HepG2 (cell line): ENCODE results near the gene UQCR10. TPM values are rescaled to one million over a fixed set of nuclear protein-coding genes. Genes with fewer than 3 reads are reported as not detected.

Experiments
- AGO2 ChIP-seq: fragments of 200-400 bp; formaldehyde crosslinking; optimal IDR thresholded peaks from 2 replicates; pipeline ENCODE3; 2017; ENCODE audit warnings: mild to moderate bottlenecking, low read depth, low read length, moderate library complexity
- BRCA1 ChIP-seq: sonication (generic); formaldehyde crosslinking; IDR thresholded peaks from 2 replicates; pipeline ENCODE4 v1.4.0; 2020; ENCODE audit warnings: missing genetic modification reagents
- HHEX ChIP-seq: IDR thresholded peaks from 2 replicates; pipeline ENCODE4 v1.6.1; 2016; ENCODE audit warnings: control low read depth
- NCOA5 ChIP-seq: sonication (generic); formaldehyde crosslinking; IDR thresholded peaks from 2 replicates; pipeline ENCODE4 v1.4.0; 2020; ENCODE audit warnings: missing genetic modification reagents
- NFRKB ChIP-seq: fragments of 450-650 bp; IDR thresholded peaks from 2 replicates; pipeline ENCODE4 v1.6.1; 2017
- NR3C1 ChIP-seq: sonication (generic); formaldehyde crosslinking; IDR thresholded peaks from 2 replicates; pipeline ENCODE4 v1.4.0; 2020; ENCODE audit warnings: missing genetic modification reagents
- SAFB2 ChIP-seq: sonication (generic); formaldehyde crosslinking; IDR thresholded peaks from 2 replicates; pipeline ENCODE4 v1.5.1; 2020; ENCODE audit warnings: missing genetic modification reagents, low read depth, mild to moderate bottlenecking, borderline replicate concordance
- SMAD9 ChIP-seq: sonication (generic); formaldehyde crosslinking; IDR thresholded peaks from 2 replicates; pipeline ENCODE4 v1.5.1; 2020; ENCODE audit warnings: mild to moderate bottlenecking, missing genetic modification reagents
- SP5 ChIP-seq: IDR thresholded peaks from 2 replicates; pipeline ENCODE4 v1.6.1; 2016; ENCODE audit warnings: low read depth, borderline replicate concordance
- U2AF1 ChIP-seq: fragments of 200-400 bp; formaldehyde crosslinking; optimal IDR thresholded peaks from 2 replicates; pipeline ENCODE3; 2017; ENCODE audit warnings: mild to moderate bottlenecking, low read depth, low read length
- ZFP90 ChIP-seq: sonication (generic); formaldehyde crosslinking; IDR thresholded peaks from 2 replicates; pipeline ENCODE4 v1.8.0; 2022; ENCODE audit warnings: missing genetic modification reagents, mild to moderate bottlenecking, inconsistent platforms, borderline replicate concordance
- ZNF12 ChIP-seq: sonication (generic); formaldehyde crosslinking; IDR thresholded peaks from 2 replicates; pipeline ENCODE4 v1.5.0; 2020; ENCODE audit warnings: missing genetic modification reagents
- ZNF44 ChIP-seq: sonication (generic); formaldehyde crosslinking; IDR thresholded peaks from 2 replicates; pipeline ENCODE4 v1.5.1; 2020; ENCODE audit warnings: mild to moderate bottlenecking, missing genetic modification reagents
- ZNF501 ChIP-seq: sonication (generic); formaldehyde crosslinking; IDR thresholded peaks from 2 replicates; pipeline ENCODE4 v1.5.1; 2020; ENCODE audit warnings: mild to moderate bottlenecking, moderate library complexity, missing genetic modification reagents
- polyA plus RNA-seq, 8 experiments: library from polyadenylated mRNA; depleted of rRNA in 3 of 8; stranded (reverse) in 7 of 8; unstranded in 1 of 8; fragments of >200 nt; fragmentation: Illumina TruSeq in 4 of 8; extraction: Trizol in 4 of 8; gene quantifications; 2 replicates each; pipeline versions ENCODE4 v1.2.1 to v1.2.3, GENCODE V29; 2011 to 2016; ENCODE audit warnings: low read depth in 4 of 8, missing spikeins in 1 of 8, mixed read lengths in 1 of 8; ENCODE audit not compliant: insufficient read depth in 1 of 8
- total RNA-seq, 5 experiments: library from RNA; depleted of rRNA; stranded (reverse); fragments of >200 nt; fragmentation: Illumina TruSeq; extraction: Trizol; gene quantifications; 2 replicates each; pipeline ENCODE4 v1.2.3, GENCODE V29; 2016; ENCODE audit warnings: low read depth in 1 of 5
- TF ChIP-seq, protein P1 (sequence below): sonication (generic); formaldehyde crosslinking; IDR thresholded peaks from 2 replicates; pipeline ENCODE4 v1.8.0; 2022; ENCODE audit warnings: mild to moderate bottlenecking, missing genetic modification reagents
- TF ChIP-seq, protein P2 (sequence below): sonication (generic); formaldehyde crosslinking; IDR thresholded peaks from 2 replicates; pipeline ENCODE4 v1.8.1; 2023; ENCODE audit warnings: mild to moderate bottlenecking, missing genetic modification reagents
- TF ChIP-seq, protein P3 (sequence below): sonication (generic); formaldehyde crosslinking; IDR thresholded peaks from 2 replicates; pipeline ENCODE4 v1.4.0; 2020; ENCODE audit warnings: mild to moderate bottlenecking, missing genetic modification reagents
- TF ChIP-seq, protein P4 (sequence below): sonication (generic); formaldehyde crosslinking; IDR thresholded peaks from 2 replicates; pipeline ENCODE4 v1.4.0; 2020; ENCODE audit warnings: mild to moderate bottlenecking, missing genetic modification reagents
- TF ChIP-seq, protein P5 (sequence below): sonication (generic); formaldehyde crosslinking; IDR thresholded peaks from 2 replicates; pipeline ENCODE4 v1.9.0; 2021; ENCODE audit warnings: missing genetic modification reagents, borderline replicate concordance
- TF ChIP-seq, protein P6 (sequence below): IDR thresholded peaks from 2 replicates; pipeline ENCODE4 v1.6.1; 2016; ENCODE audit warnings: control low read depth

Gene UQCR10
- total and polyA plus RNA-seq, 2 of the 13 experiments (the other 11 are each of a cell fraction or from before 2014, with no cell fraction given) = 225 to 232 TPM

DNA sequence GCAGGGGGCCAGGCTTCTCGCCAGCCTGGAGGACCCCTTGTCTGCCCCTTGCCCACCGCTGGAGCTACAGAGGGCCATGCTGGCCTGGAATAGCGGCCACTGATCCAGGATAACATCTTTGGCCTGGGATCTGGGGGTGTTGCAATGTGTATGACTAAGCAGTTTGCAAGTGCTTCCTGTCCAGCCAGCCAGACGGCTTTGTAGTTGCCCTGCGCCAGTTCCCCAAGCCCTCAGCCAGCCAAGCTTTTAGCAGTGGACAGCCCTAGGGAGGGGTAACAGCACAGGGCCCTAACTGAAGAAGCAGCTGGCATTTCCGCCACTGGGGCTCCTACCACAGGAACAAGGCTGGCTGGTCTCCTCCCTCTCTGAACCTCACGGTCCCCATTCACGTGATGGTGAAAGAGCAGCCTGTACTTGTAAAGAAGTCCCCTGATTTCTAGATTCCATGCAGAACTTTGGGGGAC, 32.1 kb downstream of the UQCR10 start (continued):
- TF ChIP-seq, protein P1, sequence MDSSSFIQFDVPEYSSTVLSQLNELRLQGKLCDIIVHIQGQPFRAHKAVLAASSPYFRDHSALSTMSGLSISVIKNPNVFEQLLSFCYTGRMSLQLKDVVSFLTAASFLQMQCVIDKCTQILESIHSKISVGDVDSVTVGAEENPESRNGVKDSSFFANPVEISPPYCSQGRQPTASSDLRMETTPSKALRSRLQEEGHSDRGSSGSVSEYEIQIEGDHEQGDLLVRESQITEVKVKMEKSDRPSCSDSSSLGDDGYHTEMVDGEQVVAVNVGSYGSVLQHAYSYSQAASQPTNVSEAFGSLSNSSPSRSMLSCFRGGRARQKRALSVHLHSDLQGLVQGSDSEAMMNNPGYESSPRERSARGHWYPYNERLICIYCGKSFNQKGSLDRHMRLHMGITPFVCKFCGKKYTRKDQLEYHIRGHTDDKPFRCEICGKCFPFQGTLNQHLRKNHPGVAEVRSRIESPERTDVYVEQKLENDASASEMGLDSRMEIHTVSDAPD = no peak
- TF ChIP-seq NFRKB = no peak
- TF ChIP-seq, protein P2, sequence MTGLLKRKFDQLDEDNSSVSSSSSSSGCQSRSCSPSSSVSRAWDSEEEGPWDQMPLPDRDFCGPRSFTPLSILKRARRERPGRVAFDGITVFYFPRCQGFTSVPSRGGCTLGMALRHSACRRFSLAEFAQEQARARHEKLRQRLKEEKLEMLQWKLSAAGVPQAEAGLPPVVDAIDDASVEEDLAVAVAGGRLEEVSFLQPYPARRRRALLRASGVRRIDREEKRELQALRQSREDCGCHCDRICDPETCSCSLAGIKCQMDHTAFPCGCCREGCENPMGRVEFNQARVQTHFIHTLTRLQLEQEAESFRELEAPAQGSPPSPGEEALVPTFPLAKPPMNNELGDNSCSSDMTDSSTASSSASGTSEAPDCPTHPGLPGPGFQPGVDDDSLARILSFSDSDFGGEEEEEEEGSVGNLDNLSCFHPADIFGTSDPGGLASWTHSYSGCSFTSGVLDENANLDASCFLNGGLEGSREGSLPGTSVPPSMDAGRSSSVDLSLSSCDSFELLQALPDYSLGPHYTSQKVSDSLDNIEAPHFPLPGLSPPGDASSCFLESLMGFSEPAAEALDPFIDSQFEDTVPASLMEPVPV (CRISPR knock-in tag) = no peak
- TF ChIP-seq NR3C1 (CRISPR knock-in tag) = no peak
- no peak for TF ChIP-seq ZFP90 (CRISPR knock-in tag)
- no peak for TF ChIP-seq SP5
- TF ChIP-seq, protein P3, sequence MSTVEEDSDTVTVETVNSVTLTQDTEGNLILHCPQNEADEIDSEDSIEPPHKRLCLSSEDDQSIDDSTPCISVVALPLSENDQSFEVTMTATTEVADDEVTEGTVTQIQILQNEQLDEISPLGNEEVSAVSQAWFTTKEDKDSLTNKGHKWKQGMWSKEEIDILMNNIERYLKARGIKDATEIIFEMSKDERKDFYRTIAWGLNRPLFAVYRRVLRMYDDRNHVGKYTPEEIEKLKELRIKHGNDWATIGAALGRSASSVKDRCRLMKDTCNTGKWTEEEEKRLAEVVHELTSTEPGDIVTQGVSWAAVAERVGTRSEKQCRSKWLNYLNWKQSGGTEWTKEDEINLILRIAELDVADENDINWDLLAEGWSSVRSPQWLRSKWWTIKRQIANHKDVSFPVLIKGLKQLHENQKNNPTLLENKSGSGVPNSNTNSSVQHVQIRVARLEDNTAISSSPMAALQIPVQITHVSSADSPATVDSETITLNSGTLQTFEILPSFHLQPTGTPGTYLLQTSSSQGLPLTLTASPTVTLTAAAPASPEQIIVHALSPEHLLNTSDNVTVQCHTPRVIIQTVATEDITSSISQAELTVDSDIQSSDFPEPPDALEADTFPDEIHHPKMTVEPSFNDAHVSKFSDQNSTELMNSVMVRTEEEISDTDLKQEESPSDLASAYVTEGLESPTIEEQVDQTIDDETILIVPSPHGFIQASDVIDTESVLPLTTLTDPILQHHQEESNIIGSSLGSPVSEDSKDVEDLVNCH = no peak
- TF ChIP-seq, protein P4, sequence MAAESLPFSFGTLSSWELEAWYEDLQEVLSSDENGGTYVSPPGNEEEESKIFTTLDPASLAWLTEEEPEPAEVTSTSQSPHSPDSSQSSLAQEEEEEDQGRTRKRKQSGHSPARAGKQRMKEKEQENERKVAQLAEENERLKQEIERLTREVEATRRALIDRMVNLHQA (CRISPR knock-in tag) = no peak
- no peak for TF ChIP-seq HHEX (CRISPR knock-in tag)
- TF ChIP-seq AGO2 = no peak
- TF ChIP-seq BRCA1 (CRISPR knock-in tag) = no peak
- TF ChIP-seq SMAD9 = no peak
- TF ChIP-seq, protein P5, sequence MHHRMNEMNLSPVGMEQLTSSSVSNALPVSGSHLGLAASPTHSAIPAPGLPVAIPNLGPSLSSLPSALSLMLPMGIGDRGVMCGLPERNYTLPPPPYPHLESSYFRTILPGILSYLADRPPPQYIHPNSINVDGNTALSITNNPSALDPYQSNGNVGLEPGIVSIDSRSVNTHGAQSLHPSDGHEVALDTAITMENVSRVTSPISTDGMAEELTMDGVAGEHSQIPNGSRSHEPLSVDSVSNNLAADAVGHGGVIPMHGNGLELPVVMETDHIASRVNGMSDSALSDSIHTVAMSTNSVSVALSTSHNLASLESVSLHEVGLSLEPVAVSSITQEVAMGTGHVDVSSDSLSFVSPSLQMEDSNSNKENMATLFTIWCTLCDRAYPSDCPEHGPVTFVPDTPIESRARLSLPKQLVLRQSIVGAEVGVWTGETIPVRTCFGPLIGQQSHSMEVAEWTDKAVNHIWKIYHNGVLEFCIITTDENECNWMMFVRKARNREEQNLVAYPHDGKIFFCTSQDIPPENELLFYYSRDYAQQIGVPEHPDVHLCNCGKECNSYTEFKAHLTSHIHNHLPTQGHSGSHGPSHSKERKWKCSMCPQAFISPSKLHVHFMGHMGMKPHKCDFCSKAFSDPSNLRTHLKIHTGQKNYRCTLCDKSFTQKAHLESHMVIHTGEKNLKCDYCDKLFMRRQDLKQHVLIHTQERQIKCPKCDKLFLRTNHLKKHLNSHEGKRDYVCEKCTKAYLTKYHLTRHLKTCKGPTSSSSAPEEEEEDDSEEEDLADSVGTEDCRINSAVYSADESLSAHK (CRISPR knock-in tag) = no peak
- TF ChIP-seq ZNF44 (CRISPR knock-in tag) = no peak
- peak; percentile 45; the same call in 1 of the 2 replicates for TF ChIP-seq ZNF501 (CRISPR knock-in tag)
- TF ChIP-seq, protein P6, sequence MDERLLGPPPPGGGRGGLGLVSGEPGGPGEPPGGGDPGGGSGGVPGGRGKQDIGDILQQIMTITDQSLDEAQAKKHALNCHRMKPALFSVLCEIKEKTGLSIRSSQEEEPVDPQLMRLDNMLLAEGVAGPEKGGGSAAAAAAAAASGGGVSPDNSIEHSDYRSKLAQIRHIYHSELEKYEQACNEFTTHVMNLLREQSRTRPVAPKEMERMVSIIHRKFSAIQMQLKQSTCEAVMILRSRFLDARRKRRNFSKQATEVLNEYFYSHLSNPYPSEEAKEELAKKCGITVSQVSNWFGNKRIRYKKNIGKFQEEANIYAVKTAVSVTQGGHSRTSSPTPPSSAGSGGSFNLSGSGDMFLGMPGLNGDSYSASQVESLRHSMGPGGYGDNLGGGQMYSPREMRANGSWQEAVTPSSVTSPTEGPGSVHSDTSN = no peak
- peak; percentile 68; the same call in 1 of the 2 replicates for TF ChIP-seq ZNF12 (CRISPR knock-in tag)
- TF ChIP-seq SAFB2 (CRISPR knock-in tag) = 0 out of 2 replicates have a peak, but pooled peaks have one; percentile 19
- no peak for TF ChIP-seq U2AF1
- no peak for TF ChIP-seq NCOA5 (CRISPR knock-in tag)
